ENCODE data around the gene KLF7.

- TF ChIP-seq, protein P1, sequence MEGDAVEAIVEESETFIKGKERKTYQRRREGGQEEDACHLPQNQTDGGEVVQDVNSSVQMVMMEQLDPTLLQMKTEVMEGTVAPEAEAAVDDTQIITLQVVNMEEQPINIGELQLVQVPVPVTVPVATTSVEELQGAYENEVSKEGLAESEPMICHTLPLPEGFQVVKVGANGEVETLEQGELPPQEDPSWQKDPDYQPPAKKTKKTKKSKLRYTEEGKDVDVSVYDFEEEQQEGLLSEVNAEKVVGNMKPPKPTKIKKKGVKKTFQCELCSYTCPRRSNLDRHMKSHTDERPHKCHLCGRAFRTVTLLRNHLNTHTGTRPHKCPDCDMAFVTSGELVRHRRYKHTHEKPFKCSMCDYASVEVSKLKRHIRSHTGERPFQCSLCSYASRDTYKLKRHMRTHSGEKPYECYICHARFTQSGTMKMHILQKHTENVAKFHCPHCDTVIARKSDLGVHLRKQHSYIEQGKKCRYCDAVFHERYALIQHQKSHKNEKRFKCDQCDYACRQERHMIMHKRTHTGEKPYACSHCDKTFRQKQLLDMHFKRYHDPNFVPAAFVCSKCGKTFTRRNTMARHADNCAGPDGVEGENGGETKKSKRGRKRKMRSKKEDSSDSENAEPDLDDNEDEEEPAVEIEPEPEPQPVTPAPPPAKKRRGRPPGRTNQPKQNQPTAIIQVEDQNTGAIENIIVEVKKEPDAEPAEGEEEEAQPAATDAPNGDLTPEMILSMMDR (IDR thresholded peaks at IDR 0.05): no peak
- TF ChIP-seq POLR2A (IDR thresholded peaks at IDR 0.05) (no peak), EP300 (IDR thresholded peaks at IDR 0.05) (no peak)
Observed at GRCh38 chr2:207055257-207055656, 110.5 kb downstream of the KLF7 start.
